ENCODE measurements around the gene FBXO5.
A peak's percentile ranks its signal among the peaks of the same experiment; 100 is the strongest.

FBXO5 gene

DNA sequence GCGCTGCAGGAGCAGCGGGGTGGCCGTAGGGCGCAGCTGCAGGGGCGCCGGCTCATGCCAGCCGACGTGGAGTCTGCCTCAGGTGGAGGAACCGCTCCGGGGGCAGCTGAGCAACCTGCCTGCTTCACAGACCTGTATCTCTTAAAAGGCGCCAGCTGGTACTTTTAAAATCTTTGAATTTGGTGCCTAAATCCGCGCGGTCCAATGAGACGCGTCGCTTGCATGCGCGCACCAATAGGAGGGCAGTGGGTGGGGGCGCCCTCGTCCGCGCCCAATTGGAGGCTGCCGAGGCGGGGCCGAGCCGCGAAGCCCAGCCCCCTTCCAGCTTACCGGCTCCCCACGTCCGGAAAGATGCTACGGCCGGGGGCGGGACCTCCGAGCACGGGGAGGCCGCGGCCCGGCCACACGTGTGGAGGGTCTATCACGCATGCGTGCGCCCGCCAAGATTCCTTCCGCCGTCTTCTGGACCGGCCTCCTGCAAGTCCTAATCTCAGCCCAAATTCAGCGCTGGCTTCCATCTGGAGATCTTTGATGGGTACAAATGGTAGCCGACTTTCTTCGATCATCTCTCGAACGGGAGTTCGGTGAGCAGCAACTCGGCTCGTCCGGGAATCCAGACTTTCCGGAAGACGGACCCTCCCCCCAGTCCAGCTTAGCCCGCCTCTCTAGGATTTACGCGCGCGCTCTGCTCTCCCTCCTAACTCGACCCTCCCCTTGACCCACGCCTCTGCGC, at the start of gene FBXO5:
Gene FBXO5 (minus strand): TSS at position 138 of the 733 bp plus-strand sequence. CDS start 82 bp downstream, at position 56.
- H3K4me3 ChIP-seq (ENCODE audit: control insufficient read depth, low read depth, low read length), result peak within 1 kb of the TSS; percentile 75
- peak; percentile 86 for DNase-seq (ENCODE audit: low read depth)
- TF ChIP-seq CTCF (IDR thresholded peaks at IDR 0.05; ENCODE audit: control insufficient read depth, insufficient read depth, low read depth, low read length, missing control alignments), result no peak

DNA sequence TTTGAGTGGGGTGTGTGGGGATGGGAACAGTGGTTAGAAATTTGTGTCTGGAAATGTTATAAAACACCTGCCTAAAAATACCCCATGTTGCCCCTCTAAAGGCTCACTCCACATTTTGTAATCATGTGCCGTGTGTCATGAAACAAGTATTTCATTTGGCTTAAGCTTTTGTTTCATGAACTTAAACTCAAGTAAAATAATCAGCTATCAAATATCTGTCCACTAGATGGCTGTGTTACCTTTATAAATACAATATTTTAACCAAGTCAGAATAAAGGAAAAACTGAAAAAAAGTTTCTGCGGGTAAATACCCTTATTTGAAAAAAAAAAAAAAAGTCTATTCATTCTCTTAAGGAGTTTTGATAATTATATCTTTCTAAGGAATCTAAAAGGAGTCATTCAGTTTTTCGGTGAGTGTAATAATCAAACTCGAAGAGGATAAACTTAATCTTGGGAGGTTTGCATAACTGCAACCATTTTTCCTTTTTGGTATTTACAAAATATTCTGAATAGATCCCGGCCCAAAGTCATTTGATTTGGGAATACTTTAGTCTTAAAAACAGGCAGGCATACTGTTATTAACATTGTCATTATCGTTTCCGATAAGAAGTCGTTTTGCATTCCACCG, 49.5 kb upstream of the FBXO5 start:
- peak; percentile 24 for TF ChIP-seq CTCF (IDR thresholded peaks at IDR 0.05; ENCODE audit: control insufficient read depth, insufficient read depth, low read depth, low read length, missing control alignments)
- DNase-seq (ENCODE audit: low read depth), result peak; percentile 51
- no peak overlapping the region for H3K4me3 ChIP-seq (ENCODE audit: control insufficient read depth, low read depth, low read length)

DNA sequence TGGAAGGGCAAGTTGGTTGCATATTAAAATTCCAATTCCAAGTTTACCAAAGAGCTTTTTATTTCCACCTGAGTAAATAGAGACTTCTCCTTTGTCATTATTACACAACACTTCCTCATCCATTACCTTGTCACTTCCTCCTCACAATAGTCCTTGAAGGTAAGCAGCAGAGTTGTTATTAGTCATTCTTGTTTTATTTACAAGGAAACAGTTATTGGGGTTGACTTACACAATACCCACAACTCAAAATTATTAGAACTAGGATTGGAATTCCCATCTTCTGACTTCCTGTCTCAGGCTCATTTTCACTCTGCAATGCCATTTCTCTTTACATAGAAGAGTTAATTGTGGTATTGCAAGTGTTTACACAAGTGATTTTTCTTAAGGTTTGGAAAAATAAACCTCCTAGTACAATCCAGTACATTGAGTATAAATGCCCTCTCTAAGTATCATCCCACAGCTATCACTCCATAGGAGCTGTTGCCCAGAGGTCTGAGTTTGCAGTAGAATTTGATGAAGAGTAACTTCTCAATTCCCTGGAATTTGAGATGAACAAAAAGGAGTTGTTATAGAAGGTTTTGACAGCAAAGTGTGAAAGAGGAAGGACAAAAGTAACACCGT, 48.6 kb upstream of the FBXO5 start:
- no peak overlapping the region for H3K4me3 ChIP-seq (ENCODE audit: control insufficient read depth, low read depth, low read length)
- no peak for TF ChIP-seq CTCF (IDR thresholded peaks at IDR 0.05; ENCODE audit: control insufficient read depth, insufficient read depth, low read depth, low read length, missing control alignments)
- DNase-seq (ENCODE audit: low read depth), result no peak

DNA sequence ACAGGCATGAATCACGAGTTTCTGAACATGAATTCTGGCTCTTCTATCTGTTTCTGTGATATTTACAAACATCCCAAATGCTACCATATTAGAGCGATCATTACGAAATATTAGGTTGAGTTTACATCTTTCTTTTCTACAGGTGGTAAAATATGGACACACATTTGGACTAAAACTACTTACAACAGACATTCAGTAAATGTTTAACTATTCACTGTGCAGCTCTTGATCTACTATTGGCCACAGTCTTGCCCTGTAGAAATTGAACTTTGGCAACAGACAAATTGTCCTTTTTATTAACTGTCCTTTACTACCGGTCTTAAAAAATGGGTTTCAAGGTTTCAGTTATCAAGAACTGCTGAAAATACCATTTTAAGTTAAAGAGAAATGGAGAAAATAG, 46.1 kb upstream of the FBXO5 start:
- no peak overlapping the region for H3K4me3 ChIP-seq (ENCODE audit: control insufficient read depth, low read depth, low read length)
- DNase-seq (ENCODE audit: low read depth), result no peak
- TF ChIP-seq CTCF (IDR thresholded peaks at IDR 0.05; ENCODE audit: control insufficient read depth, insufficient read depth, low read depth, low read length, missing control alignments), result no peak

GRCh38 chr6:153028286-153028685, 45.4 kb upstream of the FBXO5 start:
- H3K4me3 ChIP-seq (ENCODE audit: control insufficient read depth, low read depth, low read length), result no peak overlapping the region
- no peak for TF ChIP-seq CTCF (IDR thresholded peaks at IDR 0.05; ENCODE audit: control insufficient read depth, insufficient read depth, low read depth, low read length, missing control alignments)
- no peak for DNase-seq (ENCODE audit: low read depth)

GRCh38 chr6:153027480-153027879, 44.6 kb upstream of the FBXO5 start:
- TF ChIP-seq CTCF (IDR thresholded peaks at IDR 0.05; ENCODE audit: control insufficient read depth, insufficient read depth, low read depth, low read length, missing control alignments), result no peak
- no peak overlapping the region for H3K4me3 ChIP-seq (ENCODE audit: control insufficient read depth, low read depth, low read length)
- DNase-seq (ENCODE audit: low read depth), result no peak
